ENCODE data around the gene SKAP1.

- no peak for TF ChIP-seq ARNTL (CRISPR knock-in tag; IDR thresholded peaks at IDR 0.05; ENCODE audit: borderline replicate concordance, low read depth)
- TF ChIP-seq PPARA (CRISPR knock-in tag; IDR thresholded peaks at IDR 0.05; ENCODE audit: borderline replicate concordance): no peak
- no peak for TF ChIP-seq PATZ1 (CRISPR knock-in tag; IDR thresholded peaks at IDR 0.05; ENCODE audit: borderline replicate concordance)
- TF ChIP-seq RARB (CRISPR knock-in tag; IDR thresholded peaks at IDR 0.05): no peak
- TF ChIP-seq CSRNP3 (CRISPR knock-in tag; IDR thresholded peaks at IDR 0.05): no peak
- no peak for TF ChIP-seq TCF4 (CRISPR knock-in tag; IDR thresholded peaks at IDR 0.05; ENCODE audit: borderline replicate concordance)
- no peak for TF ChIP-seq BACH2 (CRISPR knock-in tag; IDR thresholded peaks at IDR 0.05; ENCODE audit: borderline replicate concordance)
These were observed 94.0 kb downstream of the SKAP1 start for GRCh38 chr17:48335858-48336500.

All from SK-N-SH treated with all-trans-retinoic acid at 6 μM for 48 hours (cell line).